GM12878 (cell line): Measurements from ENCODE around the gene UBE2E2. TPM values are rescaled to one million over a fixed set of nuclear protein-coding genes. Genes with fewer than 3 reads are reported as not detected.

Experiments
- BMI1 ChIP-seq: fragments of 450-650 bp; IDR thresholded peaks from 2 replicates; pipeline ENCODE4 v1.6.1; 2016; ENCODE audit warnings: mild to moderate bottlenecking, moderate library complexity, borderline replicate concordance
- CEBPZ ChIP-seq: fragments of 150-350 bp; IDR thresholded peaks from 2 replicates; pipeline ENCODE4 v1.6.1; 2016; ENCODE audit warnings: low read depth, low read length
- CUX1 ChIP-seq: IDR thresholded peaks from 2 replicates; pipeline ENCODE4 v1.6.1; 2012; ENCODE audit warnings: improper control_type of control experiment, low read depth, low read length; ENCODE audit not compliant: insufficient replicate concordance
- HDAC2 ChIP-seq: fragments of 200-600 bp; sonication (generic); IDR thresholded peaks from 2 replicates; pipeline ENCODE4 v1.6.1; 2017
- IKZF1 ChIP-seq: fragments of 450-650 bp; conservative IDR thresholded peaks from 2 replicates; pipeline ENCODE4 v1.6.1; 2017; ENCODE audit warnings: antibody characterized with exemption, mild to moderate bottlenecking
- LARP7 ChIP-seq: fragments of 450-650 bp; IDR thresholded peaks from 2 replicates; pipeline ENCODE4 v1.6.1; 2017; ENCODE audit warnings: mild to moderate bottlenecking
- PAX8 ChIP-seq: fragments of 450-650 bp; IDR thresholded peaks from 2 replicates; pipeline ENCODE4 v1.6.1; 2017; ENCODE audit warnings: mild to moderate bottlenecking, moderate library complexity
- POLR2AphosphoS5 ChIP-seq: IDR thresholded peaks from 2 replicates; pipeline ENCODE4 v1.6.1; 2011; ENCODE audit warnings: mild to moderate bottlenecking, low read length, inconsistent platforms
- RELB ChIP-seq: fragments of 450-650 bp; IDR thresholded peaks from 2 replicates; pipeline ENCODE4 v1.6.1; 2017; ENCODE audit warnings: low read depth, mild to moderate bottlenecking, moderate library complexity
- SKIL ChIP-seq: fragments of 450-650 bp; IDR thresholded peaks from 2 replicates; pipeline ENCODE4 v1.6.1; 2017; ENCODE audit warnings: mild to moderate bottlenecking, low read depth, inconsistent platforms; ENCODE audit not compliant: poor library complexity, severe bottlenecking
- USF2 ChIP-seq: IDR thresholded peaks from 2 replicates; pipeline ENCODE4 v1.6.1; 2011; ENCODE audit warnings: low read depth, low read length, improper control_type of control experiment, borderline replicate concordance
- ZNF687 ChIP-seq: fragments of 450-650 bp; IDR thresholded peaks from 2 replicates; pipeline ENCODE4 v1.6.1; 2017; ENCODE audit warnings: mild to moderate bottlenecking, moderate library complexity
- polyA plus RNA-seq, 11 experiments: library from polyadenylated mRNA; depleted of rRNA in 4 of 11; unstranded in 6 of 11; stranded (reverse) in 5 of 11; fragments of >200 nt; fragmentation: Nextera tagmentation in 4 of 11; fragmentation: Illumina TruSeq in 1 of 11; extraction: Ambion mirVana in 4 of 11; extraction: Trizol in 1 of 11; gene quantifications; 1 replicate in 1 of 11; 2 replicates in 10 of 11; pipeline versions ENCODE4 v1.2.1 to v1.2.3, GENCODE V29; 2011 to 2016; ENCODE audit warnings: inconsistent platforms in 2 of 11, missing spikeins in 2 of 11, low read depth in 1 of 11
- total RNA-seq, 4 experiments: library from RNA; depleted of rRNA in 3 of 4; stranded (reverse); fragments of >200 nt in 3 of 4; fragmentation: Illumina TruSeq in 1 of 4; extraction: Trizol in 1 of 4; gene quantifications; 2 replicates each; pipeline versions ENCODE4 v1.2.1 to v1.2.3, GENCODE V29; 2013 to 2021

Gene UBE2E2
- total and polyA plus RNA-seq, 10 of the 15 experiments (the other 5 are each of a cell fraction or from before 2014, with no cell fraction given), result 8.7 to 71.0 (median 36.4) TPM

- peak; percentile 55; the same call in 1 of the 2 replicates for TF ChIP-seq RELB
- no peak for TF ChIP-seq ZNF687
- TF ChIP-seq PAX8, result no peak
- no peak for TF ChIP-seq HDAC2
- TF ChIP-seq LARP7, result no peak
- TF ChIP-seq IKZF1, result peak; percentile 53
- no peak for TF ChIP-seq USF2
- no peak for TF ChIP-seq CEBPZ
- peak; percentile 61 for TF ChIP-seq SKIL
- TF ChIP-seq POLR2AphosphoS5, result no peak
- no peak for TF ChIP-seq CUX1
- TF ChIP-seq BMI1, result no peak
Measured at GRCh38 chr3:23550402-23550801, 347.3 kb downstream of the UBE2E2 start (continued).
